ENCODE data around the gene ZMYND8. TPM values are rescaled to one million over a fixed set of nuclear protein-coding genes. Genes with fewer than 3 reads are reported as not detected.

The ZMYND8 gene
- total and polyA plus RNA-seq, 2 donors (not counting 3 experiments of a cell fraction or from before 2014, with no cell fraction given) = 30.6 to 75.2 TPM

DNA sequence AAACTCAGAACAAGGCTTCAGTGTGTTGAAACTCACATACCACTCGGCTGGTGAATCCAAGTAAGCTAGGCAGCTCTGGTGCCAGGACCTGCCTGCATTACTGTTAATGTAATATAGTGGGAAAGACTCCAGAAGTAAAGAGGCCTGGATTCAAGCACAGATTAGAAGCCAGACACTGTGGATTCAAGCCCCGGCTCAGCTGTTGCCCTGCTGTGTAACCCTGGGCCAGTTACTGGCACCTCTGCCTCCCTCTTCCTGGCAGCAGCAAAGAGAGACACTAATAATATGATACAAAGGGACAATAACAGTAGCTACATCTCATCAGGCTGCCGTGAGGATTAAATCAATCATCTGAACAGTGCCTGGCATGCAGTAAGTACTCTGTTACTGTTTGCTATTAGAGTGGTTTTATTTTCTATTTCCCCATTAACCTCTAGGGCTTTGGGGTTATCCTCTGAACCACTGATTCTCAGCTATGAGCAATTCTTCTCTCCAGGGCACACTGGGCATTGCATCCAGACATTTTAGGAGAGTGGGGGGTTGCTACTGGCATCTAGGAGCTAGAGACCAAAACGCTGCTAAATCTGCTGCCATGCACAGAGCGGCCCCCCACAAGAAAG, 92.9 kb downstream of the ZMYND8 start:
- intact Hi-C loops (cut with micrococcal nuclease) = no loop called here
- Histone ChIP-seq H3K4me2 (ENCODE audit: insufficient read depth, low read length) (no peak overlapping the region), H3K9me3 (replicated peaks; ENCODE audit: control insufficient read depth, insufficient read depth, low read length) (no peaks in the 10 kb centered on the region), H3K79me2 (ENCODE audit: control insufficient read depth, insufficient read depth, low read length) (peaks cover 40% of the 10 kb centered on the region), H3K27ac (ENCODE audit: insufficient read depth, low read depth, low read length) (no peak overlapping the region), H3K27me3 (ENCODE audit: control insufficient read depth in 2 of 2, insufficient read depth in 2 of 2, low read length in 2 of 2) (no peaks in the 10 kb centered on the region), H3K4me1 (ENCODE audit: control insufficient read depth, extremely low read depth, insufficient read depth, low read length) (peaks cover 9% of the 10 kb centered on the region), H4K20me1 (replicated peaks; ENCODE audit: control insufficient read depth, extremely low read depth, insufficient read depth, low read length) (no peaks in the 10 kb centered on the region), H3K9me1 (replicated peaks; ENCODE audit: control insufficient read depth, extremely low read depth, insufficient read depth, low read length) (no peaks in the 10 kb centered on the region), H3K9ac (replicated peaks; ENCODE audit: extremely low read depth, insufficient read depth, low read length) (no peak overlapping the region), H3K36me3 (ENCODE audit: control insufficient read depth in 2 of 2, extremely low read depth in 1 of 2, insufficient read depth in 2 of 2, low read length in 2 of 2) (peaks cover 16 to 40% of the 10 kb centered on the region in 2 experiments), H3K4me3 (replicated peaks in 1 of 3; ENCODE audit: insufficient read depth in 1 of 3, low read depth in 1 of 3, low read length in 3 of 3) (no peak overlapping the region), H2AFZ (ENCODE audit: low read depth, low read length) (no peak overlapping the region)
- no TSS peak for BruUV-seq (replicated peaks)
- DNase-seq (ENCODE audit: low read depth, low spot score) = no peak
- no peak for TF ChIP-seq POLR2AphosphoS5 (IDR thresholded peaks at IDR 0.05; ENCODE audit: insufficient read depth, low read depth, low read length)
- TF ChIP-seq FOS (IDR thresholded peaks at IDR 0.05; ENCODE audit: borderline replicate concordance, insufficient read depth, low read length) = no peak
- TF ChIP-seq GATA2 (IDR thresholded peaks at IDR 0.05; ENCODE audit: insufficient read depth, insufficient read length, low read depth, low read length) = no peak
- no peak for TF ChIP-seq JUN (IDR thresholded peaks at IDR 0.05; ENCODE audit: borderline replicate concordance, insufficient read depth, insufficient read length, low read depth)
- no peak for TF ChIP-seq POLR2A (IDR thresholded peaks at IDR 0.05; ENCODE audit: low read depth, low read length)
- TF ChIP-seq EZH2 (IDR thresholded peaks at IDR 0.05; ENCODE audit: borderline replicate concordance, low read depth, low read length, severe bottlenecking) = no peak
- no peak for TF ChIP-seq MAX (IDR thresholded peaks at IDR 0.05; ENCODE audit: insufficient read depth, insufficient read length)
- no peak for TF ChIP-seq CTCF (IDR thresholded peaks at IDR 0.05; ENCODE audit: extremely low read depth in 1 of 2, insufficient read depth in 1 of 2, low read depth in 1 of 2, low read length in 2 of 2)
- TF ChIP-seq MYC (IDR thresholded peaks at IDR 0.05; ENCODE audit: low read depth, low read length) = no peak
- dilution Hi-C loops (cut with MboI; ENCODE audit: extremely low pct_ligation_motif_present, low sequenced_read_pairs) = no loop called here
- FAIRE-seq = no peak
- POLR2A ChIA-PET = no interaction called here
- CTCF ChIA-PET = interaction anchor here (0.5 to 5.6 kb wide), 7 partner anchors 10 to 357 kb away, joined by 3 to 37 read pairs (median 4); no protein-coding TSS in a partner anchor

Data from endothelial cell of umbilical vein (primary cell).